K562 (cell line): ENCODE results near the gene PTOV1. TPM values are rescaled to one million over a fixed set of nuclear protein-coding genes. Genes with fewer than 3 reads are reported as not detected.
A peak's percentile ranks its signal among the peaks of the same experiment; 100 is the strongest.

ENCODE experiments used
- AFF4 ChIP-seq: sonication (generic); formaldehyde crosslinking; IDR thresholded peaks from 2 replicates; pipeline ENCODE4 v1.8.0; 2023; ENCODE audit warnings: mild to moderate bottlenecking, missing genetic modification reagents
- ATF2 ChIP-seq: sonication (generic); formaldehyde crosslinking; IDR thresholded peaks from 2 replicates; pipeline ENCODE4 v1.8.1; 2022; ENCODE audit warnings: missing genetic modification reagents
- CBFA2T3 ChIP-seq: fragments of 450-650 bp; IDR thresholded peaks from 2 replicates; pipeline ENCODE4 v1.6.1; 2017
- HDAC6 ChIP-seq: IDR thresholded peaks from 2 replicates; pipeline ENCODE4 v1.6.1; 2012; ENCODE audit warnings: low read depth, mild to moderate bottlenecking, control low read depth, inconsistent platforms, low read length, moderate library complexity
- HMGN3 ChIP-seq: IDR thresholded peaks from 2 replicates; pipeline ENCODE4 v1.6.1; 2011; ENCODE audit warnings: borderline replicate concordance, low read depth, mild to moderate bottlenecking, mixed read lengths, low read length; ENCODE audit not compliant: insufficient read length; ENCODE audit errors: extremely low read depth
- MNT ChIP-seq, 2 experiments: fragments of 450-650 bp; conservative IDR thresholded peaks; 2 replicates each; pipeline ENCODE4 v1.6.1; 2017; ENCODE audit warnings: mild to moderate bottlenecking in 2 of 2, moderate library complexity in 2 of 2
- NR4A1 ChIP-seq, 2 experiments: fragments of 250-450 bp in 1 of 2; fragments of 450-650 bp in 1 of 2; sonication (Bioruptor Pico) in 1 of 2; IDR thresholded peaks; 2 replicates each; pipeline versions ENCODE4 v1.4.0 to v1.6.1; 2016 to 2020; ENCODE audit warnings: mild to moderate bottlenecking in 2 of 2, missing compliant biosample characterization in 1 of 2, missing genetic modification characterization in 1 of 2, moderate library complexity in 1 of 2
- SAFB2 ChIP-seq: fragments of 200-400 bp; formaldehyde crosslinking; IDR thresholded peaks from 2 replicates; pipeline ENCODE4 v1.6.1; 2018; ENCODE audit warnings: borderline replicate concordance, low read length, low read depth, moderate library complexity; ENCODE audit not compliant: severe bottlenecking
- SREBF1 ChIP-seq: fragments of 150-350 bp; IDR thresholded peaks from 2 replicates; pipeline ENCODE4 v1.6.1; 2014; ENCODE audit warnings: antibody characterized with exemption, low read depth, low read length, borderline replicate concordance
- SRSF1 ChIP-seq: fragments of 200-400 bp; formaldehyde crosslinking; IDR thresholded peaks from 2 replicates; pipeline ENCODE4 v1.6.1; 2017; ENCODE audit warnings: mild to moderate bottlenecking, low read depth, low read length, moderate library complexity
- YBX1 ChIP-seq: fragments of 450-650 bp; IDR thresholded peaks from 2 replicates; pipeline ENCODE4 v1.7.1; 2016; ENCODE audit warnings: mild to moderate bottlenecking
- ZNF253 ChIP-seq: fragments of 250-450 bp; sonication (Bioruptor Pico); conservative IDR thresholded peaks from 2 replicates; pipeline ENCODE4 v1.6.1; 2021; ENCODE audit warnings: mild to moderate bottlenecking
- ZNF408 ChIP-seq: fragments of 250-450 bp; sonication (Bioruptor Pico); IDR thresholded peaks from 2 replicates; pipeline ENCODE4 v1.4.0; 2020; ENCODE audit warnings: low read depth, mild to moderate bottlenecking, moderate library complexity
- ZNF551 ChIP-seq: fragments of 250-450 bp; sonication (Bioruptor Pico); IDR thresholded peaks from 2 replicates; pipeline ENCODE4 v1.5.0; 2021; ENCODE audit warnings: mild to moderate bottlenecking, moderate library complexity
- ZNF609 ChIP-seq: sonication (generic); formaldehyde crosslinking; IDR thresholded peaks from 2 replicates; pipeline ENCODE4 v1.8.1; 2023; ENCODE audit warnings: missing genetic modification reagents, mild to moderate bottlenecking, borderline replicate concordance
- polyA plus RNA-seq, 8 experiments: library from polyadenylated mRNA; depleted of rRNA in 4 of 8; stranded (reverse) in 5 of 8; unstranded in 3 of 8; fragments of >200 nt; fragmentation: Nextera tagmentation in 2 of 8; fragmentation: Illumina TruSeq in 1 of 8; extraction: Ambion mirVana in 2 of 8; extraction: Trizol in 1 of 8; gene quantifications; 2 replicates each; pipeline versions ENCODE4 v1.2.1 to v1.2.3, GENCODE V29; 2011 to 2014; ENCODE audit warnings: inconsistent platforms in 1 of 8, missing spikeins in 1 of 8
- total RNA-seq, 7 experiments: library from RNA; depleted of rRNA in 6 of 7; stranded (reverse); fragments of >200 nt in 6 of 7; fragmentation: Illumina TruSeq in 2 of 7; extraction: Trizol in 2 of 7; gene quantifications; 2 replicates each; pipeline versions ENCODE4 v1.2.1 to v1.2.3, GENCODE V29; 2011 to 2021; ENCODE audit warnings: low replicate concordance in 1 of 7

PTOV1 gene
- total and polyA plus RNA-seq, 9 of the 15 experiments (the other 6 are each of a cell fraction or from before 2014, with no cell fraction given), result 4.9 to 169 (median 43.5) TPM

- TF ChIP-seq AFF4 (CRISPR knock-in tag) (no peak; the same call in 1 of the 2 replicates), HDAC6 (no peak), CBFA2T3 (no peak), ZNF551 (CRISPR knock-in tag) (no peak), SAFB2 (no peak), SRSF1 (no peak), SREBF1 (no peak), MNT (conservative IDR thresholded peaks at IDR 0.05) (peak; percentile 48 to 76), ZNF609 (CRISPR knock-in tag) (no peak), NR4A1 (CRISPR knock-in tag; IDR thresholded peaks at IDR 0.05) (no peak; the same call in 1 of the 2 replicates), NR4A1 (tag; IDR thresholded peaks at IDR 0.05) (peak; percentile 43; the same call in 1 of the 2 replicates), ZNF253 (CRISPR knock-in tag) (no peak), ZNF408 (CRISPR knock-in tag) (no peak), YBX1 (no peak), HMGN3 (peak; percentile 78), ATF2 (CRISPR knock-in tag) (no peak)
Observed at GRCh38 chr19:49876422-49877019, 25.6 kb downstream of the PTOV1 start (continued).
